HEK293T (cell line): Measurements from ENCODE around the gene SLC38A3.

Experiments
- ARNT ChIP-seq: fragments of 450-650 bp; IDR thresholded peaks from 2 replicates; pipeline ENCODE4 v1.6.1; 2017; ENCODE audit warnings: mild to moderate bottlenecking
- BHLHE40 ChIP-seq: fragments of 450-650 bp; IDR thresholded peaks from 2 replicates; pipeline ENCODE4 v1.6.1; 2016; ENCODE audit warnings: mild to moderate bottlenecking, moderate library complexity, borderline replicate concordance
- ELF4 ChIP-seq: fragments of 450-650 bp; IDR thresholded peaks from 2 replicates; pipeline ENCODE4 v1.6.1; 2017; ENCODE audit warnings: antibody characterized with exemption
- FOXA1 ChIP-seq: fragments of 450-650 bp; IDR thresholded peaks from 2 replicates; pipeline ENCODE4 v1.6.1; 2016; ENCODE audit warnings: mild to moderate bottlenecking
- FOXK2 ChIP-seq: fragments of 450-650 bp; IDR thresholded peaks from 2 replicates; pipeline ENCODE4 v1.6.1; 2016; ENCODE audit warnings: mild to moderate bottlenecking
- FOXM1 ChIP-seq: fragments of 450-650 bp; IDR thresholded peaks from 2 replicates; pipeline ENCODE4 v1.6.1; 2017; ENCODE audit warnings: mild to moderate bottlenecking, borderline replicate concordance
- HDGF ChIP-seq: fragments of 450-650 bp; IDR thresholded peaks from 2 replicates; pipeline ENCODE4 v1.6.1; 2017; ENCODE audit warnings: antibody characterized with exemption, borderline replicate concordance
- LEF1 ChIP-seq: fragments of 450-650 bp; IDR thresholded peaks from 2 replicates; pipeline ENCODE4 v1.6.1; 2017; ENCODE audit warnings: mild to moderate bottlenecking, borderline replicate concordance
- NFRKB ChIP-seq: fragments of 450-650 bp; IDR thresholded peaks from 2 replicates; pipeline ENCODE4 v1.6.1; 2016; ENCODE audit warnings: mild to moderate bottlenecking, moderate library complexity
- SP1 ChIP-seq: fragments of 450-650 bp; IDR thresholded peaks from 2 replicates; pipeline ENCODE4 v1.6.1; 2017
- SUZ12 ChIP-seq: fragments of 450-650 bp; IDR thresholded peaks from 2 replicates; pipeline ENCODE4 v1.6.1; 2016; ENCODE audit warnings: mild to moderate bottlenecking
- TARDBP ChIP-seq: fragments of 450-650 bp; IDR thresholded peaks from 2 replicates; pipeline ENCODE4 v1.6.1; 2016
- TF ChIP-seq, protein P1 (sequence below): fragments of 450-650 bp; IDR thresholded peaks from 2 replicates; pipeline ENCODE4 v1.6.1; 2016

DNA sequence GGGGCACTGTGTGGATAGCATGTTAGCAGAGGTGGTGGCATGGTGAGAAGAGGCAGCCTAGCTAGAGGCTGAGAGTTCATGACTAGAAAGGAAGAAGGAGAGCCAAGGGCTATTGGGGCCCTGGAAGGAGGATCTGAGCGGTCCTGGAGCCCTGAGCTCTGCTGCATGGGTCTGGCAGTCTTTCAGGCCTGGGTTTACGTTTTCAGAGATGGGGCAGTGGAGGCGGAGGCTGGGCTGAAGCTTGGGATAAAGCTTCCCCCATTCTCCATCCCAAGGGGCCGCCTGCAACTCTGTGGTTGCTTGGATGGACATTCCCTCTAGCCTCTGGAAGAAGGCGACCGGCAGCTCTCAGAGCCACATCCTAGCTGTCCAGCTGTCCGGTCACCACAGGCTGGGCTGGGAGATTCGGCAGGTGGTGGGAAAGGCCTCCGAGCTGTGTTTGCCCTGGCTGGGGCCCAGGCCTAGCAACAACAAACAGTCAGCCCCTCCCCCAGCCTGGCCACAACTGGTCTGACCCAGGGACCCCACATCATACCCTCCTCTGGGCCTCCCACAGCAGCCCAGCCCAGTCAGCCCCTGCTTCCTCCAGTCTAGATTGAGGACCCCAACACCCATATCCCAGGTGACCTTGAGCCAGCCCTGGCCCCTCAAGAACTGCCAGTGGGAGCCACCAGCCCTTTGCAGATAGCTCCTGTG lies 1.8 kb upstream of the SLC38A3 start:
- TF ChIP-seq SP1 = no peak
- TF ChIP-seq TARDBP = no peak
- no peak for TF ChIP-seq LEF1
- no peak for TF ChIP-seq ARNT
- no peak for TF ChIP-seq FOXK2
- TF ChIP-seq SUZ12 = no peak
- TF ChIP-seq, protein P1, sequence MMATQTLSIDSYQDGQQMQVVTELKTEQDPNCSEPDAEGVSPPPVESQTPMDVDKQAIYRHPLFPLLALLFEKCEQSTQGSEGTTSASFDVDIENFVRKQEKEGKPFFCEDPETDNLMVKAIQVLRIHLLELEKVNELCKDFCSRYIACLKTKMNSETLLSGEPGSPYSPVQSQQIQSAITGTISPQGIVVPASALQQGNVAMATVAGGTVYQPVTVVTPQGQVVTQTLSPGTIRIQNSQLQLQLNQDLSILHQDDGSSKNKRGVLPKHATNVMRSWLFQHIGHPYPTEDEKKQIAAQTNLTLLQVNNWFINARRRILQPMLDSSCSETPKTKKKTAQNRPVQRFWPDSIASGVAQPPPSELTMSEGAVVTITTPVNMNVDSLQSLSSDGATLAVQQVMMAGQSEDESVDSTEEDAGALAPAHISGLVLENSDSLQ = no peak
- TF ChIP-seq FOXA1 = no peak
- TF ChIP-seq ELF4 = no peak
- TF ChIP-seq BHLHE40 = no peak
- no peak for TF ChIP-seq HDGF
- no peak for TF ChIP-seq NFRKB
- no peak for TF ChIP-seq FOXM1
